ENCODE measurements around the gene PIGQ.

The PIGQ gene

DNA sequence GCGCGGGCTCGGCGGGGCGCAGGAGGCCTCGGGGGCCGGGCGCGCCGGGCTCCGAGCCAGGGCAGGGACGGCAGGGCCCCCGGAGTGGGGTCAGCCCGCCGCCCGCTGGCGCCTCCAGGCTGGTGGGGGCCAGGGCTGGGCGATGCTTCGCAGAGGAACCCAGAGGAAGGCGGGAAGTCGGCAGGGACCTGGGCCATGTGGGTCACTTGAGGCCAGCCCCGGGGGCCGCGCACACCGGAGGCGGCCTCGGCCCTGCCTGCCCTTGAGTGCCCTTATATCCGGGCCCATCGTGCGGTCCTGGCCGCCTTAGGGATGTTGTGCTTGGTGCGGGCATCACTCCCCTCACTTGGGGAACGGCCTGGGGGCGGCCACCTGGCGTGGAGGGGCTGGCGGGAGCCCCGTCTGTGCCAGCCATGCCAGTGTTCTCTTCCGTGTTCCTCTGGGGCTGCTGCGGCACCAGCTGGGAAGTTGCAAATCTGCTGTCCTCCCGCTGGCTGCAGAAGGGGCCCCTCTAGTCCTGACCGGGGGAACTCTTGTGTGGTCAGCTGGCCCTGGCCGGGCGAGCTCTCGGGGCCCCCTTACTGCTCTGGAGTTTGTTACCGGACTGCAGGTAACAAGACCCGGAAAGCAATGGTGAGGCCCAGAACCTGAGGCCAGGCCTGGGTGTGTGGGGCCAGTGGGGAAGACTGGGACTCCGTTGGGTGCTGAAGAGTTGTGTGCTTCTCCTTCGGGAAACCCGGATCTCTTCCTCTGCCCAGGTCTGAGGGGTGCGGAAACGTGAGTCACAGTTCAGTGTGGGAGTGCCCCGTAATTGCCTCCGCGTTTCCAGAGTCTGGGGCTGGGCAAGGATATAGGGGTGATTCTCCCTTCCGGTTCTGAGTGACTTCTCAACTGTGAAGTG, 41.4 kb upstream of the PIGQ start:
- DNase-seq (ENCODE audit: low spot score): peak; percentile 70
- CTCF ChIA-PET: interaction anchor here (0.5 to 1.0 kb wide), 2 partner anchors 41 to 64 kb away, joined by 3 read pairs; no protein-coding TSS in a partner anchor
- POLR2A ChIA-PET (ENCODE audit: low non-redundant PET): interaction anchor here (1.0 kb wide), 1 partner anchor 27 kb away, joined by 3 read pairs; no protein-coding TSS in a partner anchor
- no peak for TF ChIP-seq CTCF (conservative IDR thresholded peaks at IDR 0.05; ENCODE audit: low read depth)
- peak overlapping the region; percentile 96 for H3K27ac ChIP-seq

GRCh38 chr16:529012-529575, 40.7 kb upstream of the PIGQ start:
- ChIA-PET POLR2A (ENCODE audit: low non-redundant PET) (no interaction called here), CTCF (interaction anchor here (1.0 kb wide), 1 partner anchor 63 kb away, joined by 3 read pairs; no protein-coding TSS in a partner anchor)
- no peak for DNase-seq (ENCODE audit: low spot score)
- no peak for TF ChIP-seq CTCF (conservative IDR thresholded peaks at IDR 0.05; ENCODE audit: low read depth)
- H3K27ac ChIP-seq: peak overlapping the region; percentile 96

DNA sequence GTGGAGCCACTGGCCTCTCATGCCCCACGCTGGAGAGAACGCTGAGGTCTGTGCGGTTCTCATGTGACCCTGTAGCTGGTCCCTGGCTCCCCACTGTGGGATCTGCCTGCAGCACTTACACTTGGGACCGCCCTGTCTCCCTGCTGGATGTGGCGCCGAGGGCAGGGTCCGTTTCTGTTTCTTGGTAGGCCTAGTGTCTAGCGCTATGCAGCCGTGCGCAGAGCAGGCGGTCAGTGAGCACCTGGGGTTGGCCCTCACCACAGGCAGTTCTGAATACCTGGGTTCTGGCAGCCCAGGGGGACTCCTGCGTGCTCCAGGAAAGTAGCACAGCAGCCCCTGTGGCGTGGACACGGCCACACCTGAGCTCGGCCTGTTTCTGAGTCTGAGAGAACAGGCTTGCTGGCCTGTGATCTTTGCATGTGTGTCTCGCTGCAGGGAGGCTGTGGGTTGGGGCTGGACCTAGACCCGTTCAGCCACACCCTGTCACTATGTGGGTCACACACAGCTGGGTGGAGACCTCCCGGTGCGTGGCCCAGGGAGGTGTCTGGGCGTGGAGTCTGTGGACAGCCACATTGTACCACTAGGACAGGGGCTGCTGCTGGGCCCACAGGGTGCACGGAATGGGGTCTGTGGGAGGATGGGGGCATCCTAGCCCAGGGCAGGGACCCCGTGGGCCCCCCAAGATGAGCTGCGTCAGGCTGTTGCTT, 39.5 kb upstream of the PIGQ start:
- H3K27ac ChIP-seq: peak overlapping the region; percentile 96
- ChIA-PET CTCF (interaction anchor here (1.5 kb wide), 1 partner anchor 25 kb away, joined by 4 read pairs; no protein-coding TSS in a partner anchor), POLR2A (ENCODE audit: low non-redundant PET) (no interaction called here)
- no peak for TF ChIP-seq CTCF (conservative IDR thresholded peaks at IDR 0.05; ENCODE audit: low read depth)
- no peak for DNase-seq (ENCODE audit: low spot score)

- ChIA-PET CTCF (interaction anchor here (0.7 to 1.5 kb wide), 3 partner anchors 7 to 118 kb away, joined by 3 to 4 read pairs (median 3); no protein-coding TSS in a partner anchor), POLR2A (ENCODE audit: low non-redundant PET) (no interaction called here)
- DNase-seq (ENCODE audit: low spot score): no peak
- H3K27ac ChIP-seq: peak overlapping the region; percentile 96; the same call in 1 of the 2 replicates
- TF ChIP-seq CTCF (conservative IDR thresholded peaks at IDR 0.05; ENCODE audit: low read depth): no peak
Measured at GRCh38 chr16:531494-532125, 38.2 kb upstream of the PIGQ start.

DNA sequence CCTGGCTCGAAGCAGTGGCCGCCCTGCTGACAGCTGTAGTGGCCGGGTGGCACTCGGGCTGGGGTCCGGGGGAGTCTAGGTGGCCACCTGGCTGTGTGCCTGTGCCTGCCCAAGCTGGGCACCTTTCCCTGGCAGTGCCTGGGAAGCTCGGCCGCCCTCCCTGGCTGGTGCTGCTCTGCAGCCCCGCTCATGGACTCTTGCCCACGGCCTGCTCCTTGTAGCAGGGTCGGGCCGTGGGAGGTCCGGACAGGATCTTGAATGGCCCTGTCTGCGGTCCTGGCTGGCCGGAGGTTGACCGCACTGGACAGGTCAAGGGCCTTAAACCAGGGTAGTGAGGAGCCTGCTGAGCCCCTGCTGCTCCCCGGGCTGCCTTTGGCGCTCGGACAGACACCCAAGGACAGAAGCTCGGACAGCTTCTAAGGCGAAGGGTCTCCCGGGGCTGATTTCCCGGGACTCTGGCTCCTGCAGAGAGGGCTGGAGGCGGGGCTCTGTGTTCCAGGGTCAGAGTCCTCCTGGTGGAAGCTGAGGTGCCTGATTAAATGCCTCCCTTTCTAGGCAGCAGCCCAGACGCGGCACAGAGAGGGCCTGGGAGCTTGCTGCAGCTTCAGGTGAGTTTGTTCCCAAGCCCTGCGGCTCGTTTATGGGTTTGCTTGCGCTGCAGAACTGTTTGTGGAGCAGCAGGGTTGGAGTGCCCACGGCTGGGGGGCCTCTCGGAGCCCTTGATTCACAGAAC, 36.2 kb upstream of the PIGQ start:
- H3K27ac ChIP-seq: peak overlapping the region; percentile 96
- TF ChIP-seq CTCF (conservative IDR thresholded peaks at IDR 0.05; ENCODE audit: low read depth): no peak
- ChIA-PET POLR2A (ENCODE audit: low non-redundant PET) (no interaction called here), CTCF (interaction anchor here (0.5 to 0.6 kb wide), 2 partner anchors 38 to 107 kb away, joined by 3 read pairs; no protein-coding TSS in a partner anchor)
- DNase-seq (ENCODE audit: low spot score): no peak

Measured in RWPE1 (cell line).